GM18517 (cell line): Measurements from ENCODE around the gene EFR3B.
A peak's percentile ranks its signal among the peaks of the same experiment; 100 is the strongest.

Experiments
- ATAC-seq: cut with Tn5 transposase; IDR thresholded peaks from one replicate; pipeline ENCODE4 v1.9.1; 2021; ENCODE audit warnings: mild to moderate bottlenecking, moderate library complexity; ENCODE audit not compliant: unreplicated experiment

The EFR3B gene

DNA sequence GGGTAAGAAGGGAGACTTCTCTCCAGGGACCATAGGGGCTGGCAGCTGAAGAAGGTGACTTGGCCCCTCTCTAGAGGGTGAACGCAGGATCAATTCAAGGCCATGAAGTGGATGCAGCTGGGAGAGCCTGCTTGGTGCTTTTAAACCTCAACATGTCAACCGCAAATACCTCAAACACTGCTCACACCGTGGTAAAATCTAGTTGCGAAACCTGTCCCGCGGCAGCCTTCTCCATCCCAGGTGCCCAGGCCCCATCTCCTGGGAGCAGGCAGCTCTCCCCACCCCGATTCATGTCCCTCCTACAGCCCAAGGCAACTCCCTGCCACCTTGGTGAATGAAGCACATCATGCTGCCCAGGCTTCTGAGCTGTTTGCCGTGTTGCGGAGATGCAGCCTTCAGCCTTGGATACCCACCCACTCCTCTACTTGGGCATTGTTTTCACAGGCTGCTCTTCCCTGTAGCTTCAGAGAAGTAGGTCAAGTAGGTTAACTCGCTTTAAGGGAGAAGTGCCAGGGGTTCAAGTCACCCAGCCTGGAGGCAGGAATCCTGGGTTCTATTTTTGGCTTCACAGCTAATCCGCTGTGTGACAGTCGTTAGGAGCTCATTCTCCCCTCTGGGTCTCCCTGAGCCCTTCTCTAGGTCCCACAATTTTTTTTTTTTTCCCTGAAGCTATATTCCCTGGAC, 6.2 kb upstream of the EFR3B start:
- ATAC-seq = no peak

DNA sequence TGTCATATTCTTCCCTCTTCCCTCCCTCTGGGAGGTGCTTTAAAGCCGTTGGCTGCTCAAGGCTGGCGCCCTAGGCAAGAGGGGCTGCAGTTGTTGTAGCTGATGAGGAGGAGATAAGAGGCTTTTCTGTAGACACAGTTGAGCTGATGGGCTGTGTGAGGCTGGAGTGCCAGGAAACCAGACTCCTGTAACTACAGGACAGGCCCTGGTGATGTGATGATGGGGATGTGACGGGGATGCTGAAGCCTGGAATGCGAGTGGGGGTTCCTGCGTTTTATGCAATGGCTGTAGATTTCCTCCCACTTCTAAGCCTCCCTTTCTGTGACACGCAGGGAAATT, 5.7 kb upstream of the EFR3B start:
- ATAC-seq = no peak

DNA sequence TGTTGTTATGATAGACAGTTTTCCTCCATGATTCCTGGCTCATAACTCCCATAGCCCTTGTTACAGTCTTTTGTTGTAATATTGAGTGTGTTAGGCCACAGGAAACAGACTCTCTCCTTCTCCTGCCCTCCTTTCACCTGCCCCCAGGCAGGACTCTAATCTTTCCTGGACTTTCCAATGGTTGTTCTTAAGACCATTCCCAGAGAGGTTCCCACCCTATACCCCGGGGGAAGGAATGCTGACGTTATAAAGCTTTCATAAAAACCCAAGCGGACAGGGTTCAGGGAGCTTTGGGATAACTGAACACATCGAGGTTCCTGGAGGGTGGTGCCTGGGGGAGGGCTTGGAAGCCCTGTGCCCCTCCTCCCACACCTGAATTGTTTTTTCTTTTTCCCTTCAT, 2.8 kb upstream of the EFR3B start:
- no peak for ATAC-seq

DNA sequence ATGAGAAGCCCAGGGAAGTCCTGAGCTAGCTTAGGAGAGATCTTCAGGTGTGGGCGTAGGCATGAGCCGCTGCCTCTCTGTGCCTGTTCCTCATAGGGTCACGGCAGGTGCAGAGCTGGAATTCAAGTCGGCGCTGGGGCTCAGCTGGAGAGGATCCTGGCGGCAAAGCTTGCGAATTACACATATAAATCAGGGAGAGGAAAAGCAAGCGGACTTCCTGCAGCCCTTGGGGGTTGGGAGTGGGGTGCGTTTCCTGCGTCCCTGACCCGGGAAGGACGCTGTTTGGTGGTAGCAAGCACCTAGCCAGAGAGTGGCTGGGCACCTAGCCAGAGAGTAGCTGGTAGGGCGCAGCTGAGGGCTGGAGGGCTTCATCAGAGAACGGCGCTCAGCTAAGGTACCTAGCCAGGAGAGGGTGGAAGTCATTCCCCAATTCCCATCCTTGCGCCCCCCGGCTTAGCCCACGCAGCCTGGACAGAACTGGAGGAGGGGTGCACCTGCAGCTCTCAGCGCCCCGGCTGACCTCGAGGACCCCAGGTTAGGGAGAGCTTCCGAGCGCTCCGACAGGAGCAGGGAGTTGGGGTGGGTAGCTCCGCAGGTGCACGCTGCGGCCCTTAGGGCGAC, 459 bp upstream of the EFR3B start:
- ATAC-seq = peak; percentile 13

DNA sequence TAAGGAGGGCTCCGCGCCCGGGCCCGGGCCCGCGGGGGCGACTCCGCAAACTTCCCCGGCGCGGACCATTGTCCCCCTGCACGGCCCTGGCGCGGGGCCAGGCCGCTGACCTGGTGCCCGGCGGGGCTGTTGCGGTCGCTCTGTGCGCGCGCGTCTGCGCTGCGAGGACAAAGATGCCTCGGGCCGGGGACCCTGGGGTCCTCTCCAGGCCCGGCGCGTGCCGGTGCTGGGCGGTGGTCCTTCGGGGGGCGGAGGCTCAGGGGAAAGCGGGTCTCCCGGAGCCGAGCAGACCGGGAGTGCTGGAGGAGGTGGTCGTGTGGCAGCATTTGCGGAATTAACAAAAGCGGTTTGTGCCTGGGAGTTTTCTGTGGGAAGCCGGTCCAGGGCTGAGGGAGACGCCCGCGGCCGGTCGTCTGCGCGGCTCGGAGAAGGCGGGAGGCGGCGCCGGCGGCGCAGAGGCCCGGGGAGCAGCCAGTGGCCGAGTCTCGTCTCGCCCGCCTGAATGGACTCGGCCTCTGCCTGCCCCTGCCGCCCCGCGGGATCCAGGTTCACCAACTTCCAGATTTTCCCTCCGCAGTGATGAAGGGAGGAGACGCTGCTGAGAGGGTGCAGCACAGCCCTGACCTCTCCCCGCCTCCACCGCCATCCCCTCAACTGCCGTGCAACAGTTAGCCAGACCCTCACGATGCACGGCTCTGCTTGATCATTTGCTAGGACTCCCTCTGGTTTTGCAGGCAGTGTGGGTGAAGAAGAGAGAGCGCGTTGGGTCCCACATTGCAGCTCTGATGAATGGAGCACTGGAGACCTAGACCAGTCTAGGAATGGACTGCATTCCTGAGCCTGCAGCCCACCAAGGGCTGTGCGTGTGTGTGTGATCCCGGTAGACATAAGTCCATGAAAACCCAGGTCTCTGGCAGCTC, 705 bp downstream of the EFR3B start:
- ATAC-seq = peak; percentile 26

DNA sequence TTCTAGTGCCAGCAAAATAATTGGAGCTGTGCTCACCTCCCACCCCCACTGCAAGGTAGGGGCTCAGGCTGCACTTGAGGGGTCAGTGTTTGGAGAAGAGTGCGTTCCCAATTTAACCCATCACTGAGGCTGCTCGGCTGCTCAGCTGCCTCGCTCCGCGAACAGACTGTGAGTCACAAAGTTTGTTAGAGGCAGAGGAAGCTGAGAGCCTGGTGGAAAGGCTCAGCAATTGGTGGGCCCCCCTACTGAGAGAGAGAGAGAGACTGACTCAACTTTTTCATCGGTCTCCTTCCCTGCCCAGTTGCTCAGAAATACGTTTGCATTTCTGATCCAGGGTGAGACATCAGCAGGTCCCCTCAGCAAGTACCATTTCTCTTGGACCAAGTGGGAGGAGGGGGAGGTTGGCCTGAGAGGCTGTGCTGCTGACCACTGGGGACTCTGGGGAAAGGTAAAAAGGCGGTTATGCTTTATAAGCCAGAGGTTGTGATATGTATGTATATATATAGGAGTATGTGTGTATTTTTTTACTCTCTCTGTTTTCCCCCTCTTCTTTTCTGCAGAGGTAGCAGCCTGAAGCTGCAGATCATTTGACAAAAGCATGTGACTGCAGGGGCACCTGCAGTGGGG, 1.5 kb downstream of the EFR3B start:
- ATAC-seq = no peak

DNA sequence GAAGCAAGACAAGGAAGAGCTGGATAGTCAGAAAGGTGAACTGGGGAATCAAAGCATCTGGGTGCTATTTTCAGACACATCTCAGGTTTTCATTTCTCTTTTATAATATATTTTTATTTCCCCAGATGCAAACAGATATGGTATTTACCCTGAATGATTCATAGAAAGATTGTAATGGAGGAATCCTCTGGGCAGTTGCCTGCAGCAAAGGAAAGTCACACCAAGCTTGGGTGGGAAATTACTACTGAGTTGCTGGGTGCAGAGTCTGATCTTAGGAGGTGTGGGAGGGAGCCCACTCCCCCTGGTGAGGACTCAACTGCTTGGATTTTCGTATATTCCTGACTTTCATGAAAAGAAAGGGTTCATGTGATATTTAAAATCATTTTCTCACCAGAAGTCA, 2.1 kb downstream of the EFR3B start:
- ATAC-seq = no peak

DNA sequence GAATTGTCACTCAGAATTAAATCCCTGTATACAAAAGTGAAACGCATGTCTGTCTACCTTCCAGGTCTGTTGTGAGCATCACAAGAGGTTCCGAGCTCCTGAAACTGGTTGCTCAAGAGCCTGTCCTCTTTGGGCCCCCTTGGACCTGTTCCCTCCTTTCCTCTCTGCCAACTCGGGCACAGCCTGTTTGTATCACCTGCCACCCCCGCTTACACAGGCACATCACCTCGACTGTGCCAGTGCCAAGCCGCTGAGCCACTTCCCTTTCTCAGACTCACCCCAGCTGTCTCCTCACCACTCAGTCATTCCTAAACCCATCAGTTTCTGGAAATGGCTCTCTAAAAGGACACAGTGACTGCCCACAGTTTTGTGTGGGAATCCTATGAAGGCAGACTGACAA, 3.1 kb downstream of the EFR3B start:
- no peak for ATAC-seq

DNA sequence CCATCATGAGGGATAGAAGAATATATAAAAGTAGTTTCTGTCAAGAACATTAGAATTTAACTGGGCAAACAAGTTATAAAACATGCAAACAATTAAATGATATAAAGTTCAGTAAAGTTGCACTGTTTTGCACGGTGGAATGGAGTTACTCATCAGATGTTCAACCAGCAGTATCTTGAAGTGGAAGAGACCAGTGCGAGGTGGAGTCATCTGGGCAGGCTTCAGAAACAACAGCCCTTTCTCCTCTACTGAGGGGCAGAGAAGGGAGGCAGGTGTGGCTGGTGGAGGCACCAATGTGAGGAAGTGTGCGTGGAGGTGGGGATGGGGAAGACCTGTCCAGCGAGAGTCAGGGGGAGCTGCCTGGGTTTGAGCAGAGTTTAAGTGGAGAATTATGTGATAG, 7.5 kb downstream of the EFR3B start:
- ATAC-seq = no peak

DNA sequence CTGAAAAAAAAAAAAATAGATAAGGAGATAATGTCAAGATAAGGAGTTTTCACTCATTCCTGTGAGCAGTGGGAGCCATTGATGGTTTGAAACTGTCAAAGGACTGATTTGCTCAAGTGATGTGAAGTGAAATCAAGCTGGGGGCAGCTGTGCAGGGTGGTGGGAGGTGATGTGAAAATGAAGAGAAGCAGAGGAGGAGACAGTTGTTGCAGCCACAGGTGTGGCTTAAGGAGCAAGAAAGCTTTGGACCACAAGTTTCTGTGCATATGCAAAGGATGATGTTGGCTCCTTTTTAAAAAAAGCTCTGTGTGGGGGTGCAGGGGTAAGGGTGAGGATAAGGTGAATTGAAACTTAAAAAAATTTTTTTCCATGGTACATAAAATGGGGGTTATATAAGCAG, 8.3 kb downstream of the EFR3B start:
- no peak for ATAC-seq

DNA sequence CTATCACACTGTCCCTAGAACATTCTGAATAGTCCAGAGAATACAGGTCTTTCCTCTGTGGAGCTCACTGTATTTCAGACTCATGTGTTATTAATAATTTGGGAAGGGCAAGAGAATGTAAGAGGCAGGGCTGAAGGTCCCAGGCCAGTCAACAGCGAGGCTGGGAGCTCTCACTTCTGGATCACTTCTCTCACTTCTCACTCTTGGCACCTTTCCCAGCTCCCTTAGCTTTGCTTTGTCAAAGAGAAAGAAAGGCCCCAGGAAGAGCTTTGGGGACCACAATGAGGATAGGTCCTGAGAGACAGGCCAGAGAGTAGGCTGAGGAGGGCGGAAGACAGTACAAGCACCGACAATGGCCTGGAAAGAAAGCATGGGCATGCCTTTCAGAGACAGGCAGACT, 11.2 kb downstream of the EFR3B start:
- no peak for ATAC-seq

DNA sequence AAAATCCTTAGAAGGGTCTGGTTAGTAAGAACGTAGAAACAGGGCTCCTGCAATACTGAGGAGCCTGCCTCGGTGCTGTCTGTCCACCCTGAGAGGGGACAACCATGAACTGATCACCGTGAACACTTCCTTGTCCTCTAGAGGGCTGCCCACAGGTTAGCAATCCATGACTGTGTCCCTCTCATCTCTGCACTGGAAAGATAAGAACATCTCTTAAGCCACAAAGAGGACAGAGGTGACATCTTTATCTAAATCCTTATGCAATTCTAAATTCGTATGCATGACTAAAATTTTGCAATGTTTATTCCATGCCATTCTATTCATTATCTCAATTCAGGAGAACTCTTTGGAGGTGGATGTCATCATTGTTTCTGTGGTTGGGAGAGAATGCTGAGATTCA, 12.8 kb downstream of the EFR3B start:
- no peak for ATAC-seq

DNA sequence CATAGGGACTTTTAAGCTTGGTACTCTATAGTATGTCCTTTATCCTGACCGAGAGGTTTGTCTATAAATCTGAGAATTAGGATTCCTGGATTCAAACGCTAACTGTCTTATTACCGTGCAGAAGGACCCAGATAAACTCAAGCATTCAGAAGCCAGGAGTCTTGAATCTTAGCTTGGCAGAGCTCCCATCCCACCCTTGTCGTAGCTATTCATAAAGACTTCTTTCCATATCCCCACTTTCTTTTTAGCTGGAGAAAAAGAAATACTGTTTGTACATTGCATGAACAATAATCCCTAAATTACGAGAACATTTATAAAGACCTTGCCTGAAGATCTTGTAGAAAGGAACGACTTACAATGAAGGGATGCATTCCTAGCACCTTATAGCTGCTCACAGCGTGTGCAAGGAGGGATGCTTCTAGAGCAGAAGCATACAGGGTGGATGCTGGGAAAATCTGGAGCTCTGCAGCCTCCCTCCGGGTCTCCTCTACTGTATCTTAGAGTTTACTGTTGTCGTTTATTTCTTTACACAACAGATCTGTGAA, 13.6 kb downstream of the EFR3B start:
- ATAC-seq = no peak

DNA sequence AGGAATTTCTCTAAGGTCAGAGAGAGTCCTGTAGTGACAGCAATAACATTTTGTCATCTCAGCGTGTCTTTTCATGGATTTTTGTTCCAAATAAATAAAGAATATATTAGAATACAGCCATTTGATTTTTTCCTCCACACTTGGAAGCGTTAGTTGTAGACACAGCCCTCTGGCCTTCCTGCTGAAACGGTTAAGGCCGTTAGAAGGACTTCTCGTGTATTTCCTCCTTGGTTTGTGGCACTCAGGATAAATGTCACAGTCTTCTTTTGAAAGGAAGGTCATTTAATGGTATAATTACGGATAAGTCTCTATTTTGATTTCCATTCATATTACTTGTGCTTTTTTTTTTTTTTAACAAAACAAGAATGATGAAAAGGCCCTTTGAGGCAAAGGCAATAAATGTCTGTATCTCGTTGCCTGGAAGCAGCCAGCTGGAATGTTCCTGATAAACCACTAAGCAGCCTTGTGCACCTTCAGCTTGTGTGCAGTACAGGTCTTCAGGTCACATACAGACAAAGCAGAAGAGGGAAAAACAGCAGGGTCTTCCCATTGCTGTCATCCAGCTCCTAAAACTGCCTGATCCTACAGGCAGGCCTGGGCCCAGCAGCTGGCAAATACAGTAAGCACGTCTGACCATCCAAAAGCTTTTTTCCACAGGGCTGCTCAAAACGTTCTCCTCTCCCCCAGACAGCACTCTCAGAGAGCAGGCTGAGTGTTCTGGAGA, 14.4 kb downstream of the EFR3B start:
- no peak for ATAC-seq

DNA sequence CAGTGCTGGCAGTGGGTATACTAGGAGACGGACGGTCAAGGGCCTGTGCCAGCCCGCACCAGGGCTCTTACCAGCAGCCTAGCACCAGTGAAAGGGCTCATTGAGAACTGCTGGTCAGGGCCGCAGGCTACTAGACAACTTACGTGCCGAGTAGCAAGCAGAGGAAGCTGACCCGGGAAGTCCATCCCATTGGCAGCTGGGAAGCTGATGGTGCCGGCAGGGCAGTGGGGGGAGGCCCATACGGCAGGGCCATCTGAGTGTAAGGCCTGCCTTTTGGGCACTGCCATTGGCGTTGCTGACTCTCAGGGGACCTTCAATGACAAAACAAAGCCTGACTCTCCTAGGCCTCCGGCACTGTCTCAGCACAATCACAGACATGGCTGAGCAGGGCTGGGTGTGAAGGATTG, 20.6 kb downstream of the EFR3B start:
- ATAC-seq = no peak

DNA sequence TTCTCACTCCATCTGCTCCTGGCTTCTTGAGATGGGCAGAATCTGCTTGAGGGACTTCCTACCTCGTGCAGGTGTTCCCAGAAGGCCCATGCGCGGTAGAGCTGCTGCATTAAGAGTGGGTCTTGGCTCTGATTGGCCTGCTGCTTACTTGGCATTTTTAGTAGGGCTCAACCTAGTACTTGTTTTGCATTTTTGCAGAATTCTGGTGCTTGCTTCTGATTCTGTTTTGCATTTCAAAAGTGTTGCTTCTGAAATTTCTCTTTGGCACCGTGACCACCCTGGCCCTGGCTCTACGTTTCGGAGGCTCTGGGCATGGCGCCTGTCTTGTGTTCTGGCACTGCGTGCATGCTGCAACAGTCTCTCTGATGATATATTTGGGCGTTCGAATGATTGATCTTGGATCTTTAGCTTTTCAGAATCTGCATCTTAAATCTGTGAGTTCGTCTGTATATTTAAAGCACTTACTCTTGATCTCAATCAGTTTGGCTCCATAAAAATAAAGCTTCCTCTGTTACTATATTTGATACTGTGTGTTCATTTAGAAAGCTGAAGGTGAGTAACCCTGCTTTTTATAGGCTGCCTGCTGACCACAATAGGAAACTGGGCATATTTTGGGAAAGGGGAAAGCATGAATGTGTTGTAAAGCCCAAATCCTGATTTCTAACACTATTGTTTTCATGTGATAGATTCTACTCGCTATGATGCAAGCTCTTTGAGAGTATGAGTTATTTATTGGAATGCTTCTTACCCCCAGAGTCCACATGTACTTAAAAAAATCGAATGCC, 22.2 kb downstream of the EFR3B start:
- ATAC-seq = no peak

DNA sequence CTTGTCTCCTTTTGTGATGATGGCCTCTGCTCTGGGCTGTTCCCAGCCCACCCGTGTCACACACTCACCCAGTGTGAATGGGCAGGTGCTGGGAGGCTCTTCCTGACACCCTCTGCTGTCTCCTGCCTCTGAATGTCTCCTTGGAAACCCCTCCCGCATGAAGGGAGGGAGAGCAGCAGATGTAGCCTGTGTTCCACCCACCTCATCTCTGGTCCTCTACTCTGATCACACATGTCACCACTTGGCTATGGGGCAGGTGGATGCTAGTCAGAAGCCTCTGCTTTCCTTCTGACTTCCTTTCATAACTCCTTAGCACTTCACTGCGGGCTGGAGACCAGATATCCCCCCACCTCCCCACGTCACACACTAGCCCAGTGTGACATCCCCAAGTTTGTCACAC, 23.9 kb downstream of the EFR3B start:
- ATAC-seq = no peak

DNA sequence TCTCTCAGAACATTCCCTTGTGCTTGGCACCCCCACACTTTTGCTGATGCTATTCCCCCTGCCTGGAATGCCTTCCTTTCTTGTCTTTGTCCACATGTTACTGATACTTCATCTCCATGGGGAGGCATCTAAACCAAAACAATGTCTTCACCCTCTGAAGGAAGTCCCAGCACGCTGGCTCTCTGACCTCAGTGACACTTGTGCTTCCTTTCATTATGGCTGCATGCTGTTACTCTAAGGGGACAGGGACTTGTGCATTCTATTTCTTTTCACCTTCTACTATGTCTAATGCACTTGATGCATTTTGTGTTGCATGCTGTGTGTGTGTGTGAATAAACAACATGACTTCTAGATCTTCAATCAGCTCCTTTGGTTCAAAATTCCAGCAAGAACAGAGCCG, 24.6 kb downstream of the EFR3B start:
- no peak for ATAC-seq

DNA sequence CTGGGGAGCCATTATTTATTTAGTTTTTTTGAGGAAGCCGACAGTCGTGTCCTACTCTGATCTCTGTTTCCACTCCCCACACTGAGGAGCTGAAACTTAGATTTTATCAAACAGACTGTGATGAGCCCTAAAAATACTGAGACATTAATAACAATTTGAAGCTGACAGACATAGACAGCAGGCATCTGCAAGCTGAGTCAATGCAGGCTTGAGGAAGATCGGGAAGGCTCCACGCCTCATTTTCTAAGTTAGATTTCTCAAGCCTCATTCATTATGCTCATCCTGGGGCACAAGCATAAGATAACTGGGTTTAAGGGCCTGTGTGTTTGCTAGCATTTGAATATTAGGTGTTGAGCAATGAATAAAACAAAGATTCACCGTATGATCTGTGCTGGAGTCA, 26.3 kb downstream of the EFR3B start:
- no peak for ATAC-seq

DNA sequence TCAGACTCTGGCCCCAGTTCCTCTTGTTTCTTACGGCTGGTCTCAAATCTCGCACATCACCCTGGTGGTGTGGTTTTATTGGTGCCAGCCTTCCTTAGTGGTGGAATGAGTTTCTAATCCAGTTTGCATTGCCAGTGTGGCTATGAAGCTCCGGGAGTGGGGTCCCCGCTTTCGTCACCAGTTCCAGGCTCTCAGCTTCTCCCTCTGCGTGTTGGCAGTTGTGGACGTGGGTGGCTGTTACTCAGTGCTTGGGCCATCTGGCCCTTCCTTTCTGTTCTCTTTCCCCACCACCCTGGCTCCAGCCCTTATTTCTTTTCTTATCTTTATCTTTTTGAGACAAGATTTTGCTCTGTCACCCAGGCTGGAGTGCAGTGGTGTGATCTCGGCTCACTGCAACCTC, 30.1 kb downstream of the EFR3B start:
- ATAC-seq = no peak
